GM12875 (cell line): ENCODE results near the gene VAV3.
A peak's percentile ranks its signal among the peaks of the same experiment; 100 is the strongest.
"Not testable (repeated sequence)": the region's sequence is repeated elsewhere in the genome, so short reads cannot be mapped to it uniquely, and the experiment has no call there.

Experiments
- H3K4me3 ChIP-seq: one replicate; pipeline ENCODE4 v1.5.1; 2011; ENCODE audit warnings: low read depth, low read length, control low read depth
- TF ChIP-seq, protein P1 (sequence below): IDR thresholded peaks from 2 replicates; pipeline ENCODE4 v1.5.1; 2011; ENCODE audit warnings: low read depth, mild to moderate bottlenecking, control low read depth, inconsistent platforms, low read length, moderate library complexity, borderline replicate concordance; ENCODE audit not compliant: insufficient read depth

VAV3 gene

DNA sequence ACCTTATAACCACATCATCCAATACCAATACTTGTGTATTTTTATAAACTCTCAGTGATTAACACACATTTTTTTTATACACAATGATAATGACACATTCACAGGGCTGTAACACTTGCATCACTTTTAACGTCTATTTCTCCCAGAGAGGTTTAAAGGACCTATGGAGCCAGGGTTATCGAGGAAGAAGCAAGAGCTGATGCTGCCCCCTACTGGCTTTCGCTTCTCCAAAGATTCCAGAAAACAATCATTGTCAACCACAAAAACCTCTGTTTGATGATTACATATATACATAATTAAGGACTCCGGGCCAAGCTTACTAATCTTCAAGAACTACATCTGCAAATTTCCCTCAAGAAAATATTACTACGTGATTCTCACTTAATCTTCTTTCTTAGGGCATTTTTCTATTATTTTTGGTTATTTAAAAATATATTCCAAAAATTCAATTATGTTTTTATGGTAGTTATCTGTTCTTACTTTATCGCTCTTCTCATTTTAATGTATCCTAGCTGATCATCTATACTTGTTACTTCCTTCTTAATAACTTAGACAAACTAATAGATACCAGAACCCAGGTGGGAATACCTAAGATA lies 214.5 kb downstream of the VAV3 start:
- TF ChIP-seq, protein P1, sequence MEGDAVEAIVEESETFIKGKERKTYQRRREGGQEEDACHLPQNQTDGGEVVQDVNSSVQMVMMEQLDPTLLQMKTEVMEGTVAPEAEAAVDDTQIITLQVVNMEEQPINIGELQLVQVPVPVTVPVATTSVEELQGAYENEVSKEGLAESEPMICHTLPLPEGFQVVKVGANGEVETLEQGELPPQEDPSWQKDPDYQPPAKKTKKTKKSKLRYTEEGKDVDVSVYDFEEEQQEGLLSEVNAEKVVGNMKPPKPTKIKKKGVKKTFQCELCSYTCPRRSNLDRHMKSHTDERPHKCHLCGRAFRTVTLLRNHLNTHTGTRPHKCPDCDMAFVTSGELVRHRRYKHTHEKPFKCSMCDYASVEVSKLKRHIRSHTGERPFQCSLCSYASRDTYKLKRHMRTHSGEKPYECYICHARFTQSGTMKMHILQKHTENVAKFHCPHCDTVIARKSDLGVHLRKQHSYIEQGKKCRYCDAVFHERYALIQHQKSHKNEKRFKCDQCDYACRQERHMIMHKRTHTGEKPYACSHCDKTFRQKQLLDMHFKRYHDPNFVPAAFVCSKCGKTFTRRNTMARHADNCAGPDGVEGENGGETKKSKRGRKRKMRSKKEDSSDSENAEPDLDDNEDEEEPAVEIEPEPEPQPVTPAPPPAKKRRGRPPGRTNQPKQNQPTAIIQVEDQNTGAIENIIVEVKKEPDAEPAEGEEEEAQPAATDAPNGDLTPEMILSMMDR: peak; percentile 61; the same call in 1 of the 2 replicates
- no peak overlapping the region for H3K4me3 ChIP-seq

DNA sequence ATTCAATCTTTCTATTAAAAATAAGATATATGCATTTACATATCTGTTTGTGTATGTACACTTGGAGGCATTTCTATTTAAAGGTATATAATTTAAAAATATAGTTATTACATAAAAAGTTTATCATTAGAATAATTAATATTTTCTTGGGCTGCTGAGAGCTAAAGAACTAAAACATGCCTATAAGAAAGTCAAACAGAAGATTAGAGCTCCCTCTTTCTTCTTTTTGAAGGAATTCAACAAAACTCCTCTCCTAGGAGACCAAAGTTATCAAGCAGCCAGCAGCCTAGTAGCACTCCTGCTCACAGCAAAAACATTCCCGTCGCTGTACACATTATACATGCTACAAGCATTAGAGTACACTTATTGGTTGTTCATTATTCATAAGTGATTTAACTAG lies 216.4 kb downstream of the VAV3 start:
- TF ChIP-seq, protein P1: no peak
- no peak overlapping the region for H3K4me3 ChIP-seq

DNA sequence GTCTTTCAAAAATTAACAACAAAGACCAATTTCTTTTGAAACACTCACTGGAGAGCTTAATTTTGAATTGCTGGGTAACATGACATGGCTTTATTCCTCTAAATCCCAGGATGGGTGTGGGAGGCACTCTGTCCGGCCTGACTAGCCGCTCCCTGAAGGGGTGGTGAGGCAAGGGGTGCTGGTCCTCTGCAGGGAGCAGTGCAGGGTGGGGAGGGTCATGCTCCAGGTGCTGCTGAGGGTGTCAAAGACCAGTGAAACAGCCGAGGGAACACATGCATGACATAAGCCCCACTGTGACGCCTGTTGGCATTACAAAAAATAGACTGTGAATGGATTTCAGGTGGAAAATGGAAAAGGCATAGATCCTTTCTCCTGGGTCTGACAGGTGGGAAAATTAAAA lies 223.7 kb downstream of the VAV3 start:
- no peak overlapping the region for H3K4me3 ChIP-seq
- TF ChIP-seq, protein P1: no peak

DNA sequence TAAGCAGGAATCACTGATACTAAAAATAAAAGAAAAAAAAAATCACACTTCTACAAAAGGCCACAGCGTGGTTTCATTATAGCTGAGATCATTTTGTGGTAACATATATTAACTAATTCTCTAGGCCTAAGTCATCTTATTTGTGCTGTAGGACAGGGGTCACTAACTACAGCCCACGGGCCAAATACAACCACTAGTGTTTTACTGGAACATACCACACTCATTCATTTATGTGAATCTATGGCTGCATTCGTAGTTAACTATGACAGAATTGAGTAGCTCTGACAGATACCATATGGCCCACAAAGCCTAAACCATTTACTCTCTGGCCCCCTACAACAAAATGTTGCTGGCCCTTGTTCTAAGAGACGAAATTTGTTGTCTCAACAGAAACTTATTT lies 224.4 kb downstream of the VAV3 start:
- TF ChIP-seq, protein P1: no peak
- H3K4me3 ChIP-seq: no peak overlapping the region

DNA sequence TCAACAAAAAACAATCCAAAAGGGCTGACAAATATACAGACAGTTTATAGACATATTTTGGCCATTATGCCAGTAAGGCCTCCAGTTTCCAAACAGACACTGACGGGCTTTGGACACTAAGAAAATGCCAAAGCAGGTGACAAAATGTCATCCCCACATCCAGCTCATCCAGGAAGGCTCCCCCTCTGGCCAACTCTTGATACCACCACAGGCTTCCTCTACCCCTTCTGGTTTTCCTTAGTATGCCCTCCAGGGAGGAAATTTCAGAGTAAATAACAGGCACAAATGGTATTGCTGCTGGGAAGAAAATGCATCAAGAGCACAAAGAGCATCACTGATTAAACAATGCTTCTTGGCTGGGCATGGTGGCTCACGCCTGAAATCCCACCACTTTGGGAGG lies 225.3 kb downstream of the VAV3 start:
- H3K4me3 ChIP-seq: no peak overlapping the region
- TF ChIP-seq, protein P1: 0 out of 2 replicates have a peak, but pooled peaks have one; percentile 4

DNA sequence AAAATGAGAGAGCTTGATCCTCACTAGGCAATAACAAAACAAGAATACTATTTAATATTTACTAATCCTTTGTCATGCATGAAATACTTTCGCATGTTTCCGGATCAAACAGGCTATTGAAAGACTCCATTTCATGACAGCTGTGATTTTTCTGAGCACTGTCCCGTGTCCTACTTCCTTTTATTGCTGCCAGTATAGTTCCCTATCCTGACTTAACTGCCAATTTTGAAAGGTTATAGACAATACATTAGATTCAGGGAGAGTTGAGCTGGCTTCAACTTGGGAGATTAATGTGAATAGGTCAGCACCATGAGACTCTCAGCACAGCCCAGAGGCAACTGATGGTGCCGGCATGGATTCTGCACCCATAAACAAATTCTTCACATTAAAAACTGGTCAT lies 225.8 kb downstream of the VAV3 start:
- TF ChIP-seq, protein P1: no peak

DNA sequence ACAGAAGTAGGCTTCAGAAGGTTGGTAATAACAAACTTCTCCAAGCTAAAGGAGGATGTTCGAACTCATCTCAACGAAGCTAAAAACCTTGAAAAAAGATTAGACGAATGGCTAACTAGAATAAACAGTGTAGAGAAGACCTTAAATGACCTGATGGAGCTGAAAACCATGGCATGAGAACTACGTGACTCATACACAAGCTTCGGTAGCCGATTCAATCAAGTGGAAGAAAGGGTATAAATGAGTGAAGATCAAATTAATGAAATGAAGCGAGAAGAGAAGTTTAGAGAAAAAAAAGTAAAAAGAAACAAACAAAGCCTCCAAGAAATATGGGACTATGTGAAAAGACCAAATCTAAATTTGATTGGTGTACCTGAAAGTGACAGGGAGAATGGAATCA lies 231.6 kb downstream of the VAV3 start:
- H3K4me3 ChIP-seq: not testable (repeated sequence)

More for the DNA sequence above, 225.8 kb downstream of the VAV3 start:
- H3K4me3 ChIP-seq: no peak overlapping the region
